BJ (cell line): ENCODE measurements around the gene GTF2H2C. TPM values are rescaled to one million over a fixed set of nuclear protein-coding genes. Genes with fewer than 3 reads are reported as not detected.

Experiments used
- CTCF ChIA-PET: fragments of 350-600 bp; formaldehyde crosslinking; extraction: SDS; loops from one replicate; lab custom pipeline; 2021; ENCODE audit warnings: antibody characterized with exemption, inconsistent platforms; lab: Yijun Ruan, JAX
- POLR2A ChIA-PET: fragments of 300-600 bp; sonication (Branson Sonifier 250); formaldehyde crosslinking; extraction: SDS; loops from one replicate; lab custom pipeline; 2021; ENCODE audit warnings: antibody characterized with exemption; lab: Charles Lee
- DNase-seq: peaks from one replicate; pipeline ENCODE4 v3.0.0-alpha.2; 2011; ENCODE audit warnings: low read depth
- H3K27me3 ChIP-seq: 2 replicates; pipeline ENCODE4 v1.6.0; 2011; ENCODE audit warnings: low read length; ENCODE audit not compliant: control insufficient read depth, insufficient read depth
- H3K36me3 ChIP-seq: 2 replicates; pipeline ENCODE4 v1.5.1; 2011; ENCODE audit warnings: low read length; ENCODE audit not compliant: control insufficient read depth, insufficient read depth
- H3K4me3 ChIP-seq: 2 replicates; pipeline ENCODE4 v1.5.1; 2011; ENCODE audit warnings: low read depth, mild to moderate bottlenecking, control low read depth, low read length
- CTCF ChIP-seq: IDR thresholded peaks from 2 replicates; pipeline ENCODE4 v1.5.1; 2011; ENCODE audit warnings: low read depth, mild to moderate bottlenecking, control low read depth, inconsistent platforms, low read length, moderate library complexity; ENCODE audit not compliant: insufficient read depth
- polyA plus RNA-seq: library from polyadenylated mRNA; depleted of rRNA; stranded (reverse); fragments of >200 nt; gene quantifications from 2 replicates; pipeline ENCODE4 v1.2.3, GENCODE V29; 2011

GTF2H2C gene
- polyA plus RNA-seq, 1 experiment, result 9.9 TPM

- no peak overlapping the region for H3K4me3 ChIP-seq
- H3K36me3 ChIP-seq, result no peaks in the 10 kb centered on the region
- no peaks in the 10 kb centered on the region for H3K27me3 ChIP-seq
- POLR2A ChIA-PET, result no interaction called here
- no peak for TF ChIP-seq CTCF
- DNase-seq, result no peak
- CTCF ChIA-PET, result no interaction called here
These were observed 42.2 kb upstream of the GTF2H2C start for GRCh38 chr5:69517763-69518212.

DNA sequence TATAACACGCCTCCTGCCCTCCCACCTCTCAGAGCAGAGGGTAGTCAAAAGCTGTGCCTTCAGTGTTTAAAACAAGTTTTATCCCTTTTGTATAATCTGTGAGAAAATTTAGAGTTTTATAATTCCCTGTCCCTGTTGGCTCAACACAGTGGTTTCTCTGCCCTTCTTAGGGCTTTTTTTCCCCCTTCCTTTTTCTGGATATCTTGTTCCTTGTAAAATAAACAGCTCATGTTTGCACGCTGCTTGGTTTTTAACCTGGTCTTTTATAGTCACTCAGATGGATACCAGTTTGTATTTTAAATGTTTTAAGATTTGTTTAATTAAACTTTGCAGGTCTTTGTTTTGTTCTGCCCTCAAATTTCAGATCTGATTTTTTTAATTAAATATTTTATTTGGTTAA, 40.7 kb upstream of the GTF2H2C start:
- H3K27me3 ChIP-seq, result no peaks in the 10 kb centered on the region
- no peak for TF ChIP-seq CTCF
- no peak for DNase-seq
- H3K36me3 ChIP-seq, result no peaks in the 10 kb centered on the region
- ChIA-PET POLR2A (no interaction called here), CTCF (no interaction called here)
- no peak overlapping the region for H3K4me3 ChIP-seq

GRCh38 chr5:69522035-69522434, 38.0 kb upstream of the GTF2H2C start:
- POLR2A ChIA-PET, result no interaction called here
- no peak for DNase-seq
- no peak for TF ChIP-seq CTCF
- no peaks in the 10 kb centered on the region for H3K36me3 ChIP-seq
- no peak overlapping the region for H3K4me3 ChIP-seq
- CTCF ChIA-PET, result no interaction called here
- H3K27me3 ChIP-seq, result no peaks in the 10 kb centered on the region

- H3K27me3 ChIP-seq, result no peaks in the 10 kb centered on the region
- no peak for DNase-seq
These were observed 34.5 kb upstream of the GTF2H2C start for GRCh38 chr5:69525490-69525889.

GRCh38 chr5:69526660-69527059, 33.3 kb upstream of the GTF2H2C start:
- POLR2A ChIA-PET, result no interaction called here
- Histone ChIP-seq H3K4me3 (no peak overlapping the region), H3K27me3 (peaks cover 2% of the 10 kb centered on the region), H3K36me3 (no peaks in the 10 kb centered on the region)
- no peak for TF ChIP-seq CTCF
- CTCF ChIA-PET, result interaction anchor here (1.3 kb wide), 1 partner anchor 14 kb away, joined by 6 read pairs; no protein-coding TSS in a partner anchor
- no peak for DNase-seq

More at GRCh38 chr5:69525490-69525889, 34.5 kb upstream of the GTF2H2C start:
- ChIA-PET CTCF (no interaction called here), POLR2A (no interaction called here)
- H3K4me3 ChIP-seq, result no peak overlapping the region
- H3K36me3 ChIP-seq, result no peaks in the 10 kb centered on the region
- TF ChIP-seq CTCF, result no peak
